AG04449 (cell line): ENCODE results near the gene CCDC85A.

Experiments
- CTCF ChIA-PET: fragments of 350-600 bp; formaldehyde crosslinking; extraction: SDS; loops from one replicate; lab custom pipeline; 2021; ENCODE audit warnings: antibody characterized with exemption; lab: Yijun Ruan, JAX
- POLR2A ChIA-PET: fragments of 400-600, 350-600 bp; formaldehyde crosslinking; extraction: SDS; loops from one replicate; lab custom pipeline; 2020; ENCODE audit warnings: antibody characterized with exemption, inconsistent platforms; lab: Yijun Ruan, JAX
- DNase-seq: peaks from one replicate; pipeline ENCODE4 v3.0.0-alpha.2; 2010; ENCODE audit warnings: low read depth, low spot score
- H3K4me3 ChIP-seq: 2 replicates; pipeline ENCODE4 v1.5.1; 2011; ENCODE audit warnings: low read depth, mild to moderate bottlenecking, control low read depth, low read length
- TF ChIP-seq, protein P1 (sequence below): IDR thresholded peaks from one replicate; pipeline ENCODE4 v1.5.1; 2011; ENCODE audit warnings: mild to moderate bottlenecking, moderate library complexity, low read length, control low read depth, inconsistent platforms; ENCODE audit not compliant: insufficient read depth; ENCODE audit errors: missing control alignments

The CCDC85A gene

GRCh38 chr2:56198936-56199335, 15.1 kb downstream of the CCDC85A start:
- TF ChIP-seq, protein P1, sequence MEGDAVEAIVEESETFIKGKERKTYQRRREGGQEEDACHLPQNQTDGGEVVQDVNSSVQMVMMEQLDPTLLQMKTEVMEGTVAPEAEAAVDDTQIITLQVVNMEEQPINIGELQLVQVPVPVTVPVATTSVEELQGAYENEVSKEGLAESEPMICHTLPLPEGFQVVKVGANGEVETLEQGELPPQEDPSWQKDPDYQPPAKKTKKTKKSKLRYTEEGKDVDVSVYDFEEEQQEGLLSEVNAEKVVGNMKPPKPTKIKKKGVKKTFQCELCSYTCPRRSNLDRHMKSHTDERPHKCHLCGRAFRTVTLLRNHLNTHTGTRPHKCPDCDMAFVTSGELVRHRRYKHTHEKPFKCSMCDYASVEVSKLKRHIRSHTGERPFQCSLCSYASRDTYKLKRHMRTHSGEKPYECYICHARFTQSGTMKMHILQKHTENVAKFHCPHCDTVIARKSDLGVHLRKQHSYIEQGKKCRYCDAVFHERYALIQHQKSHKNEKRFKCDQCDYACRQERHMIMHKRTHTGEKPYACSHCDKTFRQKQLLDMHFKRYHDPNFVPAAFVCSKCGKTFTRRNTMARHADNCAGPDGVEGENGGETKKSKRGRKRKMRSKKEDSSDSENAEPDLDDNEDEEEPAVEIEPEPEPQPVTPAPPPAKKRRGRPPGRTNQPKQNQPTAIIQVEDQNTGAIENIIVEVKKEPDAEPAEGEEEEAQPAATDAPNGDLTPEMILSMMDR: no peak
- ChIA-PET POLR2A (no interaction called here), CTCF (interaction anchor here (1.1 to 1.9 kb wide), 3 partner anchors 11 to 16 kb away, joined by 3 to 7 read pairs (median 4); partner anchors contain the start of gene CCDC85A)
- no peak for DNase-seq
- no peak overlapping the region for H3K4me3 ChIP-seq

GRCh38 chr2:56199492-56199891, 15.7 kb downstream of the CCDC85A start:
- ChIA-PET CTCF (interaction anchor here (1.1 to 1.9 kb wide), 3 partner anchors 11 to 16 kb away, joined by 3 to 7 read pairs (median 4); partner anchors contain the start of gene CCDC85A), POLR2A (interaction anchor here (0.9 kb wide), 1 partner anchor 11 kb away, joined by 3 read pairs; no protein-coding TSS in a partner anchor)
- TF ChIP-seq, protein P1: no peak
- no peak overlapping the region for H3K4me3 ChIP-seq
- DNase-seq: peak; percentile 74

DNA sequence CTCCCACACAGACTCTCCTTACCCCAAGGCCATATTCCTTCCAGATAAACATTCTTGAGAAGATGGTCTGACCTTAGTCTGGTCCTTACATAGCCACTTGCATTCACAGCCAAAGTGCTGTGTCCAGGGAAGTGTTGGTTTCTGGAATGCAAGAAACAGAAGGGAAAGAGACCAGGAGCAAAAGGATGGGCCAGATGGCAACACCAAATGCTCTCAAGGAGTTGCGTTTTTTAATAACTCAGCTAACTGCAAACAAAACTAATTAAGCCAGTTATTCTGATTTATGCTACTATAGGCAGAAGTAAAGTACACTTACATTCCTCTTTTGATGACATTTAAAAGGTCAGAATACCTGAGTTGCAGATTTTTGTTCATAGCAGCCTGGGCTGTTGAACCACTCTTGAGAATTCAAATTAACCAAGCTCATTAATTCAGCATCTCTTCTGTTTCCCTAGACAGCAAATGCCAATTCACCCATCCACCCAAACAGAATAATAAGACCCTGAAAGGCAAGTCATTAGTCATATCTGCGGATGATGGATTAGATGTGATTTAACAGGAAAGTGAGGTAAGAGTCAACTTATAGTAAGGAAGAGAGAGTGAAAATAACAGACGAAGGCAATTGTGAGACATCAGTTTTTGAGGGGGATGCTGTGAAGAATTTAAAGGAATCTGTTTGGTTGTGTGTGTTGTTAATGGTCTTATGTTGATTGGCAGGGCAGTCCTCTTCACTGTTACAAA, 18.8 kb downstream of the CCDC85A start:
- no peak overlapping the region for H3K4me3 ChIP-seq
- ChIA-PET CTCF (interaction anchor here (0.7 to 1.8 kb wide), 4 partner anchors 9 to 17 kb away, joined by 3 to 5 read pairs (median 4); no protein-coding TSS in a partner anchor), POLR2A (no interaction called here)
- TF ChIP-seq, protein P1: no peak
- DNase-seq: no peak

DNA sequence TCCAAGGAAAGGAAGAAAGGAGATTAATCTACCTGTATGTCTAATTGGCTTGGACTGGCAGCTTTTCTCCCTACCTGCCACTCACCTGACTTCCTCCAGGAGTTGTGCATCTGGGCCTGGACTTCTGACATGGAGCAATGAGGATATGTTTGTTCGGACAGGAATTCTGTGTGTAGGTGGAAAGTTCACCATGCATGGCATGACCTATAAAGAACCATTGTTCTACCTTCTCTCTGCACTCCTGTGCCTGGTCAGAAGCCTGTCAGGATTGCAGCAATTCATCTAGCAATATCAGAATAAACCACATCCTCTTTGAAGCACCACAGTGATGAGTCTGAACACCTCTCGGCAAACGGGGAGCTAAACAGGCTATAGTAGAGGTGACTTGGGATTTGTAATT, 20.8 kb downstream of the CCDC85A start:
- no peak overlapping the region for H3K4me3 ChIP-seq
- POLR2A ChIA-PET: no interaction called here
- CTCF ChIA-PET: interaction anchor here (1.3 kb wide), 1 partner anchor 21 kb away, joined by 4 read pairs; the partner anchor contains the start of gene CCDC85A
- no peak for DNase-seq
- TF ChIP-seq, protein P1: no peak

DNA sequence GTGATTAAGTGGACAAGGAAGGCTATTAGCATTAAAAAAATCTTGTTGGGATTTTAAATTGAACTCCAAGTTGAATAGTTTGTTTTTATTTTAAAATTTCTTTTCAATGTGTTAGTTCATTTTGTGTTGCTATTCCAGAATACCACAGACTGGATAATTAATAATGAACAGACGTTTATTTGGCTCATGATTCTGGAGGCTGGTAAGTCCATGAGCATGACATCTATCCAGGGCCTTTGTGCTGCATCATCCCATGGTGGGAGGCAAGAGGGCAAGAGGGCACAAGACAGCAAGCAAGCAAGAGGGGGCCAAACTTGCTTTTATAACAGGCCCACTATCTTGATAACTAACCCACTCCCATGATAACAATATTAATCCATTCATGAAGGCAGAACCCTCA, 22.5 kb downstream of the CCDC85A start:
- DNase-seq: no peak
- no peak overlapping the region for H3K4me3 ChIP-seq
- POLR2A ChIA-PET: no interaction called here
- CTCF ChIA-PET: no interaction called here
- TF ChIP-seq, protein P1: no peak

DNA sequence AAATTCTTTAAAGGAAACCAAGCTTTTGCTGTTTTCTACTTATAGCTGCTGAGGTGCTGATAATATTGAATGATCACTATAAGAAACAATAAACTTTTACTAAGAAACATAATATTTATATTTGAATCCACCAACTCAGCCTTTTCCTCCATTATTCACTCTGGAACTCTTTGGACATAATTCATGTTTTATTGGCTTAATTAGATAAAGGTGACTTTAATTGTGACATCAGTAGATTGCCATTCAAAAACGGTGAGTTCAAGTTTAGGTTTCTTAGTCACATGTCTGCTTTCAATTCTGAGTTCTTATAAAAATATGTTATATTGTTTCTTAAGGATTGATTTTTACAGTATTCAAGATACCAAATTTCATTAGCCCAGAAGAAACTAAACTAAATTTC, 24.0 kb downstream of the CCDC85A start:
- POLR2A ChIA-PET: no interaction called here
- no peak for DNase-seq
- TF ChIP-seq, protein P1: no peak
- H3K4me3 ChIP-seq: no peak overlapping the region
- CTCF ChIA-PET: interaction anchor here (1.2 kb wide), 1 partner anchor 24 kb away, joined by 4 read pairs; the partner anchor contains the start of gene CCDC85A
